Right lobe of liver (tissue), 6 donors: ENCODE measurements around the gene ERG28. TPM values are rescaled to one million over a fixed set of nuclear protein-coding genes. Genes with fewer than 3 reads are reported as not detected.

Source experiments
- ATAC-seq, 4 donors: fragments of 200-7000 bp; cut with Tn5 transposase; one replicate each; pipeline ENCODE4 v1.9.1; 2020; ENCODE audit warnings: mild to moderate bottlenecking in 4 of 4, moderate library complexity in 4 of 4
- DNase-seq, 3 donors: peaks; one replicate each; pipeline ENCODE4 v3.0.0-alpha.2; 2020
- H3K27ac ChIP-seq, 3 donors: fragments of 200-600 bp; one replicate each; pipeline ENCODE4 v1.8.0; 2022
- H3K27me3 ChIP-seq, 2 donors: fragments of 200-600 bp; one replicate each; pipeline ENCODE4 v1.8.0; 2022
- H3K36me3 ChIP-seq, 4 donors: fragments of 200-600 bp; sonication (generic) in 1 of 4; one replicate each; pipeline versions ENCODE4 v1.5.1 to v1.8.0; 2017 to 2022; ENCODE audit warnings: control low read depth in 1 of 4
- H3K4me1 ChIP-seq, 4 donors: fragments of 200-600 bp; sonication (generic) in 1 of 4; one replicate each; pipeline versions ENCODE4 v1.5.1 to v1.8.0; 2017 to 2022; ENCODE audit warnings: control low read depth in 1 of 4
- H3K4me3 ChIP-seq, 3 donors: fragments of 200-600 bp; one replicate each; pipeline ENCODE4 v1.8.0; 2022
- H3K9me3 ChIP-seq, 4 donors: fragments of 200-600 bp; sonication (generic) in 1 of 4; one replicate each; pipeline versions ENCODE4 v1.5.1 to v1.8.0; 2017 to 2022; ENCODE audit warnings: control low read depth in 1 of 4
- CTCF ChIP-seq, 4 donors: fragments of 200-600 bp in 3 of 4; fragments of 450-650 bp in 1 of 4; IDR thresholded peaks; one replicate each; pipeline versions ENCODE4 v1.5.1 to v1.8.0; 2016 to 2022; ENCODE audit warnings: antibody characterized with exemption in 4 of 4, mild to moderate bottlenecking in 2 of 4
- POLR2A ChIP-seq: fragments of 450-650 bp; IDR thresholded peaks from one replicate; pipeline ENCODE4 v1.6.1; 2017; ENCODE audit warnings: antibody characterized with exemption, mild to moderate bottlenecking
- WGBS: methylation state at CpG from one replicate; pipeline ENCODE4 v1.1.6; 2018; ENCODE audit warnings: low coverage, low lambda C conversion rate; ENCODE audit not compliant: insufficient coverage; ENCODE audit errors: missing lambda C conversion rate; 5-methylcytosine and 5-hydroxymethylcytosine counted together
- intact Hi-C, 2 donors: fragments of 100-400 bp; cut with DNase I; formaldehyde crosslinking; loops; one replicate each; pipeline versions ENCODE4 v1.11.2 to v1.14.1; 2022
- total RNA-seq, 6 experiments: library from RNA; depleted of rRNA in 2 of 6; stranded (reverse); fragments of >200 nt in 2 of 6; fragmentation: NEBNext Ultra II Directional in 3 of 6; extraction: Animal tissue kit (Norgen Biotek cat#: 25700) in 3 of 6; gene quantifications; one replicate each; pipeline versions ENCODE4 v1.1.0 to v1.2.4, GENCODE V29; 2016 to 2023
- donor health status: DM: no; HTN: yes; CAD: no.
- donor health status: DM: no; HTN: no; CAD: no.
- donor health status: DM: no; HTN: no; CAD: no.
- donor health status: DM: no; HTN: yes; CAD: no.
- donor health status: DM: no; HTN: yes; CAD: no.

ERG28 gene
- total RNA-seq, 6 experiments from 2014 or later = 7.9 to 31.5 (median 20.1) TPM

GRCh38 chr14:75643985-75644384, 16.7 kb downstream of the ERG28 start:
- no peak for ATAC-seq
- H3K4me1 ChIP-seq = peaks cover 0 to 41% (median 20%) of the 10 kb centered on the region in 4 donors
- no peaks in the 10 kb centered on the region for H3K9me3 ChIP-seq
- TF ChIP-seq POLR2A (no peak), CTCF (IDR thresholded peaks at IDR 0.05) (no peak)
- H3K36me3 ChIP-seq = peaks cover 0 to 7% (median 0%) of the 10 kb centered on the region in 4 donors
- 21% methylated on average over 4 of the region's 4 CpGs for WGBS
- no peak overlapping the region for H3K4me3 ChIP-seq
- intact Hi-C loops = no loop called here
- peak overlapping the region in 1 of 3 donors; percentile 7 for H3K27ac ChIP-seq
- H3K27me3 ChIP-seq = no peaks in the 10 kb centered on the region
- DNase-seq = no peak

DNA sequence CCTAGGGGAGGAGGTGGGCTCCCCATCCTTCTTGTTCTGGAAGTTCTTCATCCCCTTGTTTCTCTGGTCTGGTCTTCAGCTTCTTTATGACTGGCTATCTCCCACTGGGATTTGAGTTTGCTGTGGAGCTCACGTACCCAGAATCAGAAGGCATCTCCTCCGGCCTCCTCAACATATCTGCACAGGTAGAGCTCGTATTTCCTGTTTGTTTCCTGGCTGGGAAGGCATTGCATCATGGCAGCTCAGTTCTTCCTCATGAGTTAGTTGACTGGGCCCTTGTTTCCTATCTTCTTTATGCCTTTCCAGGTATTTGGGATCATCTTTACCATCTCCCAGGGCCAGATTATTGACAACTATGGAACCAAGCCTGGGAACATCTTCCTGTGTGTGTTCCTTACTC, 19.8 kb downstream of the ERG28 start:
- Histone ChIP-seq H3K4me1 (peaks cover 0 to 11% (median 4%) of the 10 kb centered on the region in 4 donors), H3K9me3 (no peaks in the 10 kb centered on the region), H3K27ac (no peak overlapping the region), H3K27me3 (no peaks in the 10 kb centered on the region), H3K36me3 (peaks cover 0 to 7% (median 0%) of the 10 kb centered on the region in 4 donors), H3K4me3 (no peak overlapping the region)
- TF ChIP-seq CTCF (IDR thresholded peaks at IDR 0.05) (no peak), POLR2A (no peak)
- ATAC-seq = no peak
- 100% methylated on average over 3 of the region's 3 CpGs for WGBS
- DNase-seq = no peak
- intact Hi-C loops = no loop called here

GRCh38 chr14:75636100-75636692, 24.5 kb downstream of the ERG28 start:
- H3K27me3 ChIP-seq = no peaks in the 10 kb centered on the region
- ATAC-seq = no peak
- no peaks in the 10 kb centered on the region for H3K4me1 ChIP-seq
- no peaks in the 10 kb centered on the region for H3K9me3 ChIP-seq
- H3K4me3 ChIP-seq = no peak overlapping the region
- H3K27ac ChIP-seq = no peak overlapping the region
- TF ChIP-seq POLR2A (no peak), CTCF (IDR thresholded peaks at IDR 0.05) (no peak)
- intact Hi-C loops = no loop called here
- peaks cover 0 to 12% (median 0%) of the 10 kb centered on the region in 4 donors for H3K36me3 ChIP-seq
- DNase-seq = no peak
- WGBS = 78% methylated on average over 6 of the region's 13 CpGs

DNA sequence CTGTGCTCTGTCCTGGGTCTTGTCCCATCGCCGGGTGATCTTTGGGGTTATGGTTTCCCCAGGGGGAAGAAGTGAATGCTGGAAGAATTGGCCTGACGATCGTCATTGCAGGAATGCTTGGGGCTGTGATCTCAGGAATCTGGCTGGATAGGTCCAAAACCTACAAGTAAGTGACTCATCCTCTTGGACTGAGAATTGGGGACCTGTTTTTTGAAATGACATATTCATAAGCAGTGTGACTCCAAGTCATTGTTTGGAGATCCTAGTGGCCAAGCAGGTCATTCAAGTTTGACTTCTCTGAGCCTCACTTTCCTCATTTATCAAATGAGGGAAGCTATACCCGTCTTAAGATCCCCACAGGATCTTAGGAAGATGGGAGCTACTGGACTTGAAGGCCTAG, 25.8 kb downstream of the ERG28 start:
- no peak for TF ChIP-seq POLR2A
- TF ChIP-seq CTCF (IDR thresholded peaks at IDR 0.05) = no peak
- DNase-seq (no peak), ATAC-seq (no peak)
- intact Hi-C loops = no loop called here
- Histone ChIP-seq H3K4me3 (no peak overlapping the region), H3K27me3 (no peaks in the 10 kb centered on the region), H3K27ac (no peak overlapping the region), H3K9me3 (no peaks in the 10 kb centered on the region), H3K4me1 (no peaks in the 10 kb centered on the region), H3K36me3 (peaks cover 0 to 12% (median 0%) of the 10 kb centered on the region in 4 donors)
- WGBS = 74% methylated on average over 5 of the region's 5 CpGs
